Measurements from ENCODE around the gene WFDC1. TPM values are rescaled to one million over a fixed set of nuclear protein-coding genes. Genes with fewer than 3 reads are reported as not detected.
"Not testable (repeated sequence)": the region's sequence is repeated elsewhere in the genome, so short reads cannot be mapped to it uniquely, and the experiment has no call there.

The WFDC1 gene
- total RNA-seq, 1 experiment from 2014 or later, result 0.05 TPM

- DNase-seq (ENCODE audit: low read depth), result no peak
These were observed 33.3 kb downstream of the WFDC1 start for GRCh38 chr16:84327926-84328505.

- DNase-seq (ENCODE audit: low read depth), result no peak
These were observed 34.3 kb downstream of the WFDC1 start for GRCh38 chr16:84329016-84329415.

GRCh38 chr16:84329843-84330684, 35.4 kb downstream of the WFDC1 start:
- DNase-seq (ENCODE audit: low read depth), result no peak

- DNase-seq (ENCODE audit: low read depth), result no peak
These were observed 36.0 kb downstream of the WFDC1 start for GRCh38 chr16:84330685-84331050.

- peak; percentile 85 for DNase-seq (ENCODE audit: low read depth)
These were observed 37.5 kb downstream of the WFDC1 start for GRCh38 chr16:84331998-84332780.

- peak; percentile 64 for DNase-seq (ENCODE audit: low read depth)
These were observed 38.5 kb downstream of the WFDC1 start for GRCh38 chr16:84332975-84333684.

- no peak for DNase-seq (ENCODE audit: low read depth)
These were observed 39.4 kb downstream of the WFDC1 start for GRCh38 chr16:84334058-84334457.

GRCh38 chr16:84334482-84334881, 39.8 kb downstream of the WFDC1 start:
- no peak for DNase-seq (ENCODE audit: low read depth)

- not testable (repeated sequence) for DNase-seq (ENCODE audit: low read depth)
These were observed 42.6 kb downstream of the WFDC1 start for GRCh38 chr16:84337236-84337635.

- no peak for DNase-seq (ENCODE audit: low read depth)
These were observed 44.6 kb downstream of the WFDC1 start for GRCh38 chr16:84339311-84339710.

GRCh38 chr16:84339766-84340165, 45.1 kb downstream of the WFDC1 start:
- no peak for DNase-seq (ENCODE audit: low read depth)

GRCh38 chr16:84340325-84341040, 45.8 kb downstream of the WFDC1 start:
- no peak for DNase-seq (ENCODE audit: low read depth)

GRCh38 chr16:84341528-84342295, 47.0 kb downstream of the WFDC1 start:
- no peak for DNase-seq (ENCODE audit: low read depth)

GRCh38 chr16:84343800-84344199, 49.1 kb downstream of the WFDC1 start:
- not testable (repeated sequence) for DNase-seq (ENCODE audit: low read depth)

GRCh38 chr16:84344781-84345180, 50.1 kb downstream of the WFDC1 start:
- no peak for DNase-seq (ENCODE audit: low read depth)

GRCh38 chr16:84347161-84347560, 52.5 kb downstream of the WFDC1 start:
- no peak for DNase-seq (ENCODE audit: low read depth)

- no peak for DNase-seq (ENCODE audit: low read depth)
These were observed 53.8 kb downstream of the WFDC1 start for GRCh38 chr16:84348386-84348888.

- DNase-seq (ENCODE audit: low read depth), result no peak
These were observed 55.4 kb downstream of the WFDC1 start for GRCh38 chr16:84349862-84350684.

- no peak for DNase-seq (ENCODE audit: low read depth)
These were observed 56.2 kb downstream of the WFDC1 start for GRCh38 chr16:84350685-84351400.

Measured in M059J (cell line).